AG04450 (cell line): ENCODE results near the gene RCN1. TPM values are rescaled to one million over a fixed set of nuclear protein-coding genes. Genes with fewer than 3 reads are reported as not detected.

Experiments used
- CTCF ChIA-PET: fragments of 300-600, 350-600 bp; formaldehyde crosslinking; extraction: SDS; loops from one replicate; lab custom pipeline; 2022; ENCODE audit warnings: antibody characterized with exemption, inconsistent platforms; lab: Charles Lee
- POLR2A ChIA-PET: fragments of 350-600 bp; formaldehyde crosslinking; extraction: SDS; loops from one replicate; lab custom pipeline; 2021; ENCODE audit warnings: antibody characterized with exemption, inconsistent platforms; lab: Yijun Ruan, JAX
- DNase-seq: peaks from one replicate; pipeline ENCODE4 v3.0.0-alpha.2; 2011; ENCODE audit warnings: low read depth, low spot score
- H3K27ac ChIP-seq: one replicate; pipeline ENCODE4 v1.5.1; 2012; ENCODE audit warnings: low read depth, low read length, control low read depth
- H3K27me3 ChIP-seq: one replicate; pipeline ENCODE4 v1.6.0; 2012; ENCODE audit warnings: low read length; ENCODE audit not compliant: control insufficient read depth, insufficient read depth
- H3K4me3 ChIP-seq: 2 replicates; pipeline ENCODE4 v1.5.1; 2011; ENCODE audit warnings: mild to moderate bottlenecking, low read depth, low read length, control low read depth
- H3K9me3 ChIP-seq: 2 replicates; pipeline ENCODE4 v1.5.1; 2012; ENCODE audit warnings: low read length; ENCODE audit not compliant: control insufficient read depth, insufficient read depth
- polyA plus RNA-seq: library from polyadenylated mRNA; depleted of rRNA; stranded (reverse); fragments of >200 nt; gene quantifications from 2 replicates; pipeline ENCODE4 v1.2.3, GENCODE V29; 2011
- TF ChIP-seq, protein P1 (sequence below): IDR thresholded peaks from 2 replicates; pipeline ENCODE4 v1.5.1; 2011; ENCODE audit warnings: low read depth, low read length, control low read depth, inconsistent platforms

Gene RCN1
- polyA plus RNA-seq, 1 experiment: 448 TPM

DNA sequence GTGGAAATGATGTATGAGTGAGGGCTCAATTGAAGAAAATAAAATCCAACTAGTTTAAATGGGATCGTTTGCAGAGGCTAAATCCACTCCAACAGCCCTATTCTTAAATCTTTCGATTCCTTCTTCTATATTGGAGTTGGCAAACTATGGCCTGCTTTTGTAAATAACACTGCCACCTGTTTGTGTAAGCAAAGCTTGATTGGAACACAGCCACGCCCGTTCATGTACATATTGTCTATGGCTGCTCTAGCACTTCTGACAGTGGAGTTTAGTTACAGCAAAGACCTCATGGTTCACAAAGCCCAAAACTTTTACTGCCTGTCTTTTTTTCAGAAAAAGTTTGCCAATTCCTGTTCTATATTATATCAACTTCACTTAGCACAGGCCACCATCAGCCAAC, 40.6 kb upstream of the RCN1 start:
- no peaks in the 10 kb centered on the region for H3K9me3 ChIP-seq
- ChIA-PET POLR2A (interaction anchor here (0.8 kb wide), 1 partner anchor 43 kb away, joined by 3 read pairs; no protein-coding TSS in a partner anchor), CTCF (interaction anchor here (1.1 to 10.1 kb wide), 7 partner anchors 16 to 127 kb away, joined by 4 to 269 read pairs (median 37); no protein-coding TSS in a partner anchor)
- no peak overlapping the region for H3K27ac ChIP-seq
- DNase-seq: no peak
- TF ChIP-seq, protein P1, sequence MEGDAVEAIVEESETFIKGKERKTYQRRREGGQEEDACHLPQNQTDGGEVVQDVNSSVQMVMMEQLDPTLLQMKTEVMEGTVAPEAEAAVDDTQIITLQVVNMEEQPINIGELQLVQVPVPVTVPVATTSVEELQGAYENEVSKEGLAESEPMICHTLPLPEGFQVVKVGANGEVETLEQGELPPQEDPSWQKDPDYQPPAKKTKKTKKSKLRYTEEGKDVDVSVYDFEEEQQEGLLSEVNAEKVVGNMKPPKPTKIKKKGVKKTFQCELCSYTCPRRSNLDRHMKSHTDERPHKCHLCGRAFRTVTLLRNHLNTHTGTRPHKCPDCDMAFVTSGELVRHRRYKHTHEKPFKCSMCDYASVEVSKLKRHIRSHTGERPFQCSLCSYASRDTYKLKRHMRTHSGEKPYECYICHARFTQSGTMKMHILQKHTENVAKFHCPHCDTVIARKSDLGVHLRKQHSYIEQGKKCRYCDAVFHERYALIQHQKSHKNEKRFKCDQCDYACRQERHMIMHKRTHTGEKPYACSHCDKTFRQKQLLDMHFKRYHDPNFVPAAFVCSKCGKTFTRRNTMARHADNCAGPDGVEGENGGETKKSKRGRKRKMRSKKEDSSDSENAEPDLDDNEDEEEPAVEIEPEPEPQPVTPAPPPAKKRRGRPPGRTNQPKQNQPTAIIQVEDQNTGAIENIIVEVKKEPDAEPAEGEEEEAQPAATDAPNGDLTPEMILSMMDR: no peak
- peaks cover 32% of the 10 kb centered on the region for H3K27me3 ChIP-seq
- no peak overlapping the region for H3K4me3 ChIP-seq

DNA sequence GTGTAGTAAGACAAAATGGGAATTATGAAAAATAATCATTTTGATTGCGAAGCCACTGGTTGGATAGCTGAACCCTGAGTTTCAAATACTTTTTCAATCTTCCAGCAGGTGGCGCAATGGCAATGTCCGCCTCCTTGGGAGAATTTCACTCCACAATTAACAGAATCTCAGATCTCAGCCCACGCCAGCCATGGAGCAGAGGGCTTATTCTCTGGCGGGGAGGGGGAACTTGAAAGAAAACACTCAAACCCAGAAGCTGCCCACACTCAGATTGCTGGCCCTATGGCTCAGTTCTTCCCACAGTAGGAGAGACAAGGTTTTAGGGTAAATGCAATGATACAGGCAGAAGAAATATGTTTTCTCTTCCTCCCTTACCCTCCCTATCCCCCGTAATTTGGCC, 38.7 kb upstream of the RCN1 start:
- DNase-seq: peak; percentile 15
- TF ChIP-seq, protein P1: peak; percentile 73
- H3K27ac ChIP-seq: no peak overlapping the region
- ChIA-PET CTCF (interaction anchor here (0.7 to 10.1 kb wide), 30 partner anchors 12 to 945 kb away, joined by 3 to 269 read pairs (median 6); no protein-coding TSS in a partner anchor), POLR2A (no interaction called here)
- H3K27me3 ChIP-seq: peaks cover 27% of the 10 kb centered on the region
- no peaks in the 10 kb centered on the region for H3K9me3 ChIP-seq
- no peak overlapping the region for H3K4me3 ChIP-seq

DNA sequence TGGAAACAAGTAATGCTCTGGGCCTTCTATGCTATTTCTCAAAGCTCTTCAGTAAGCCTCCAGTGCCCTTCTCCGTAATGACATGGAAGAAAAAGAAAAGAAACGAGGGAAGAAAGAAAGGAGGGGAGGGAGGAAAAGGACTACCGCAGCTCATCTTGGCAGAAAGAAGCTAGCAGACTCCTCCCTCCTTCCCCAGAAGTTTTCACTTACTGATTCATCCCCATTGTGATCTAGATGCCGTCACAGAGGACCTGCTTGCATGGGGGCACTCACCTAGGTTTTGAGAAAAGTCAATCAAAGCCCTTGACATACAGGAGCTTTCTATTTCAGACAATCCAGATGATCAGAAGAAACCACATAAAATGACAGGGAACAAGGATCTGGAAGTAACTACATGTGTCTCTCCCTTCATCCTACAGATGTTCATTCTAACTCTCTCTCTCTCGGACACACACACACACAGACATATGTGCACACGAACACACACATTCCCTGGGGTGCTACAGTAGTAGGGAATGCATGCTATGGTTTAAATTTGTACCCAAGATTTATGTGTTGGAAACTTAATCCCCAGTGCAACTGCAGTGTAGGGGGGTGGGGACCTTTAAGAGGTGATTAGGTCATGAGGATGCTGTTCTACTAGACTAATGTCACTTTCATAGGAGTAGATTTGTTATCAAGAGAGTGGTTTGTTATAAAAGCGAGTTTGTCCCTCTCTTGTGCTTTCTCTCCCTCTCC, 37.6 kb upstream of the RCN1 start:
- H3K27me3 ChIP-seq: peaks cover 31% of the 10 kb centered on the region
- no peaks in the 10 kb centered on the region for H3K9me3 ChIP-seq
- no peak for DNase-seq
- ChIA-PET CTCF (interaction anchor here (0.6 to 10.1 kb wide), 23 partner anchors 13 to 947 kb away, joined by 3 to 269 read pairs (median 7); no protein-coding TSS in a partner anchor), POLR2A (no interaction called here)
- H3K4me3 ChIP-seq: no peak overlapping the region
- H3K27ac ChIP-seq: no peak overlapping the region
- TF ChIP-seq, protein P1: no peak

DNA sequence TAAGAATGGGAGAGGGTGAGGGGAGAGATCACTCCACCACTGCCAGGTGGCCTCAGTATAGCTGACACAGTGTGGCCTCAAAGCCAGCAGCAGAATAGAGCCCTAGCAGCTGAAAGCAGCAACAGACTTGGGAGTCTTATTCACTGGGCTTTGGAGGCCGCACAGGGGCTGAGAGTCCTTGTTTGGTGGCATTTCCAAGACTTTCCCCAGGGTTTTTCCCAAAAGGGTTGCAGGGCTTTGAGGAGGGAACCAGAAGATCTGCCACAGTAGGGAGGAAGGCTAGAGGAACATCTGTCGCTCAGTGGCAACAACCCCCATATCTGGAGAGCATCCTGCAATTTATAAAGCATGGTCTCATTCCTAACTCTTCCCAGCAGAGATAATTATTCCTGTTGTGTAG, 35.0 kb upstream of the RCN1 start:
- Histone ChIP-seq H3K27me3 (peaks cover 20% of the 10 kb centered on the region), H3K9me3 (no peaks in the 10 kb centered on the region), H3K4me3 (no peak overlapping the region), H3K27ac (no peak overlapping the region)
- POLR2A ChIA-PET: no interaction called here
- TF ChIP-seq, protein P1: no peak
- CTCF ChIA-PET: interaction anchor here (9.3 to 10.1 kb wide), 2 partner anchors 116 to 121 kb away, joined by 144 to 269 read pairs; no protein-coding TSS in a partner anchor
- DNase-seq: no peak

DNA sequence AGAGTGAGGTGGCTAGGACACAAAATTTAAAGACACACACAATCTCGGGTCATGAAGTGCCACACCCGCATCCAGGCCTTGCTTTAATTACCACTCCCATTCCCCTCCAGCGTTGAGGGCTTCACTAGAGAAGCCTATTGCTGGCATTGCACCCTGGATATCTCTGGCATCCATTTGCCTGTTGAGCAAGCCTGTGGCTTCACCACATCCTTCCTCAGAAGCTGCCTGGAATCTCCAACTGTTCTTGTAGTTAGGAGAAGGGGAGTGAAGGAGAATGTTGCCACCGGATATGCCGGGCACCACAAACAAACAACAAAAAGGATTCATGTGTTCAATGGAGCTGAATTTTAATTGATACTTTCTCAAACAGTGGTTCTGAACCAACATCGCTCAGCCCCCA, 34.4 kb upstream of the RCN1 start:
- no peaks in the 10 kb centered on the region for H3K9me3 ChIP-seq
- TF ChIP-seq, protein P1: no peak
- ChIA-PET POLR2A (no interaction called here), CTCF (interaction anchor here (9.3 to 10.1 kb wide), 2 partner anchors 115 to 121 kb away, joined by 144 to 269 read pairs; no protein-coding TSS in a partner anchor)
- no peak overlapping the region for H3K4me3 ChIP-seq
- peaks cover 23% of the 10 kb centered on the region for H3K27me3 ChIP-seq
- no peak overlapping the region for H3K27ac ChIP-seq
- DNase-seq: no peak
